ENCODE data around the gene UTP11.

Gene UTP11

GRCh38 chr1:38039331-38040088 is 27.0 kb downstream of the UTP11 start:
- intact Hi-C loops (cut with micrococcal nuclease): loop anchor here (10.0 kb wide), 1 partner anchor 545 kb away; no protein-coding TSS in a partner anchor
- H3K27me3 Mint-ChIP-seq: peaks cover 53% of the 10 kb centered on the region

DNA sequence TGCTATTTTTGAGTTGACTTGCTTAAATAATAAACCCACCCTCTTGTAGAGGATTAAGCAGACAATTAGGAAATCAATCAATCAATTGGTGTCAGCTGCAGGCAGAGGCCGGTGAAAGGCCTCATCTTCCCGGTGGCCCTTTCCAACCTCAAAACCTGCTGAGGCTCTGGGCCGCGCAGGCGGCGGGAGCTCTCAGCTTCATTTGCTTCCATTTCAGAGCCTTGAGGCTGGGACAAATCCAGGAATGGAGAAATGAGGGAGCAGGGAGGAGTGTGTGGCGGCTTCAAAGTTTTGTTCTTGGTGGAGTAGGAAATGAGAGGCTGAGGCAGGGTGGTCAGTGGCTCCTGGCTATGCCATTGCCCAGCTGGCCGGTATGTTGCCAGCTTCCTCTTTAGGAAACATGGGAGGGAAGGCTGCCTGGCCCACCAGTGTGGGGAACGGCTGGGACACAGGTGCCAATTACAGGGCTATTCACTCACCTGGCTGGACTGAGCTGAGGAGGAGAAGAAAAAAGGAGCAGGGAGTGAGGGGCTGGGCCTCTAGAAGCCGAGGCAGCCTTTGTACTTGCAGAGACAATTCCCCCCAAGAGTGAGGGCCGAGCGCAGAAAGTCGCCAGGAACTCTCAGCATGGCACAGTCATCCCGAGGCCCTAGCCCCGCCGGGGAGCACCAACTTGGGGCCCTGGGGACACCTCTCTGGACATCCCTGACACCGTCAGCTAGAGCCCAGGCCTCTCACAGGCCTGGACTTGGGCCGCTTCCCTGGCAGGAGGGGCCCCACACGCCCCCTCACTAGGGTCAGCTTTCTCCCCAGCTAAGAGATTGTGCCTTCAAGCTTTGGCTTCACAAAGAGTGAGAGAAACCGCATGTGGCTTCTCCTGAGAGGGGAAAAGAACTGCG is 29.7 kb downstream of the UTP11 start:
- Mint-ChIP-seq H3K4me3 (no peak overlapping the region), H3K9me3 (no peaks in the 10 kb centered on the region), H3K27ac (no peak overlapping the region), H3K4me1 (ENCODE audit: low read depth) (peaks cover 16% of the 10 kb centered on the region), H3K27me3 (peaks cover 68% of the 10 kb centered on the region), H3K36me3 (ENCODE audit: low read depth) (no peaks in the 10 kb centered on the region)
- intact Hi-C loops (cut with micrococcal nuclease): no loop called here

More at GRCh38 chr1:38039331-38040088, 27.0 kb downstream of the UTP11 start:
- H3K4me1 Mint-ChIP-seq (ENCODE audit: low read depth): peaks cover 6% of the 10 kb centered on the region
- no peak overlapping the region for H3K4me3 Mint-ChIP-seq
- no peak overlapping the region for H3K27ac Mint-ChIP-seq
- H3K9me3 Mint-ChIP-seq: no peaks in the 10 kb centered on the region
- no peaks in the 10 kb centered on the region for H3K36me3 Mint-ChIP-seq (ENCODE audit: low read depth)

GRCh38 chr1:38043036-38043747 is 30.7 kb downstream of the UTP11 start:
- Mint-ChIP-seq H3K36me3 (ENCODE audit: low read depth) (no peaks in the 10 kb centered on the region), H3K9me3 (no peaks in the 10 kb centered on the region), H3K4me1 (ENCODE audit: low read depth) (peaks cover 22% of the 10 kb centered on the region), H3K27me3 (peaks cover 78% of the 10 kb centered on the region), H3K27ac (no peak overlapping the region), H3K4me3 (no peak overlapping the region)
- intact Hi-C loops (cut with micrococcal nuclease): no loop called here

DNA sequence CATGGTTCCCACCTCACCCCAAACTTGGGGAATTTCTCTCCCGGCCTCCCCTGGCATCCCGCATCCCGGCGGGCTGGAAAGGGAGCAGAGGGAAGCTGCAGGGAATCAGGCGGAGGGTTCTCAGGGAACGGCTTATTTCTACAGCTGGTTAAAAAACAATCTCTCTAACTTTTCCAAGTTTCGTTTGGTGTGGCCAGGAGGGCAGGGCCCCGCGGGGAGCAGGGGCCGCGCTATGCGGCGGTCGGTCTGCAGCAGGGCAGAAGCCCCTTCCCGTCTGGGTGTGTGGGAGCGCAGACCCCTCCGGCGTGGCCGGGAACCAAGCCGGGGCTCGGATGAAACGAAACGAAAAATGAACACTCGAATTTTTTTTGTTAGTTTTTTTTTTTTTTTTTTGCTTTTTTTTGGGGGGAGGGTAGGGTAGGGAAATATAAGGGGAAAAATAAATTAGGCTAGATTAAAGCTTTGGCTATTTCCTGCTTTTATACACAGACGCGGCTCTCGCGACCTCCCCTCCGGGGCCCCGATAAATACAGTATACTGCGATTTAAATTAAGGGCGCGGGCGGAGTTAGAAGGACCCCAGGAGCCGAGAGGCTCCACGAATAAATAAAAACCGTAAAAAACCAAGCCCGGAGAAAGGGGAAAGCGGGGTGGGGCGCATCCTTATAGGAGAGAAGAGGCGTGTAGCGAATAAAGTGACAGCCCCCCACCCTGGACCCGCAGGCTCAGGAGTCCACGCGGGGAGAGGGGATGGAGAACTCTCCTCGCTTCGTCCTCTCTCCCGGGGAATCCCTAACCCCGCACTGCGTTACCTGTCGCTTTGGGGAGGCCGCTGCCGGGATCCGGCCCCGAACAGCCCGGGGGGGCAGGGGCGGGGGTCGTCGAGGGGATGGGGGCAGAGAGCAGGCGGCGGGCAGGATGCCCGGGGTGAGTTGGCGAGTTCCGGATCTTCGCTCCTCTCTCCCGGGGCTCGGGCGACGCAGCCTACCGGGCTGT is 32.0 kb downstream of the UTP11 start:
- H3K27me3 Mint-ChIP-seq: peaks cover 83% of the 10 kb centered on the region
- intact Hi-C loops (cut with micrococcal nuclease): no loop called here
- peak overlapping the region; percentile 35 for H3K4me3 Mint-ChIP-seq
- peaks cover 22% of the 10 kb centered on the region for H3K4me1 Mint-ChIP-seq (ENCODE audit: low read depth)
- H3K36me3 Mint-ChIP-seq (ENCODE audit: low read depth): no peaks in the 10 kb centered on the region
- no peaks in the 10 kb centered on the region for H3K9me3 Mint-ChIP-seq
- no peak overlapping the region for H3K27ac Mint-ChIP-seq

DNA sequence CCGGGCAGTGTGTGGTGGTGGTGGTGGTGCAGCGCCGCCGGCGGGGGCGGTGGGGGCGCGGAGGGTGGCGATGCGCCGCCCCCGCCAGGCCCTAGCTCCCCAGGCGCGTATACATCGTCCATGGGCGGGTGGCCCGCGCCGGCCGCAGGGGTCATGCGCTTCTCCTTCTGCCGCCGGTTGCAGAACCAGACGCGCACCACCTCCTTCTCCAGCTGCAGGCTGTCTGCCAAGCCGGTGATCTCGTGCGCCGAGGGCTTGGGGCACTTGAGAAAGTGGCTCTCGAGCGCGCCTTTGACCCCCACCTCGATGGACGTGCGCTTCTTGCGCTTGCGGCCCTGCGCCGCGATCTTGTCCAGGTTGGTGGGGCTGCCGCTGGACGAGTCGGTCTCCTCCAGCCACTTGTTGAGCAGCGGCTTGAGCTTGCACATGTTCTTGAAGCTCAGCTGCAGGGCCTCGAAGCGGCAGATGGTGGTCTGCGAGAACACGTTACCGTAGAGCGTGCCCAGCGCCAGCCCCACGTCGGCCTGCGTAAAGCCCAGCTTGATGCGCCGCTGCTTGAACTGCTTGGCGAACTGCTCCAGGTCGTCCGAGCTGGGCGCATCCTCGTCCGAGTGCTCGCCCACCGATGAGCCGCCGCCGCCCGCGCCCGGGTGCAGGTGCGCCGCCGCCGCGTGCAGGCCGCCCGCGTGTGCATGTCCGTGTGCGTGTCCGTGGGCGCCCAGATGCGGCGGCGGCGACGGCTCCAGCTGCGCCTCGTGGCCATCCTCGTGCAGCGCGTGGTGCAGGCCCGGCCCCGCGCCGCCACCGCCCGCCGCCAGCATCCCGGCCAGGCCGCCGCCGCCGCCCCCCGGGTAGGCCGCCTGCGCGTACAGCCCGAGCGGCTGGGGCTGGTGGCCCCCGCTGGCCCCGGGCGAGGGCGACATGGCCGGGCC is 33.1 kb downstream of the UTP11 start:
- intact Hi-C loops (cut with micrococcal nuclease): no loop called here
- peaks cover 22% of the 10 kb centered on the region for H3K4me1 Mint-ChIP-seq (ENCODE audit: low read depth)
- peaks cover 78% of the 10 kb centered on the region for H3K27me3 Mint-ChIP-seq
- no peaks in the 10 kb centered on the region for H3K36me3 Mint-ChIP-seq (ENCODE audit: low read depth)
- H3K9me3 Mint-ChIP-seq: no peaks in the 10 kb centered on the region
- no peak overlapping the region for H3K27ac Mint-ChIP-seq
- peak overlapping the region; percentile 8 for H3K4me3 Mint-ChIP-seq

GRCh38 chr1:38046333-38046883 is 33.9 kb downstream of the UTP11 start, which contains the start of gene POU3F1:
TSS of gene POU3F1 (minus strand) at chr1:38046793. CDS start at chr1:38046743, 50 bp downstream.
- H3K27ac Mint-ChIP-seq: no peak within 1 kb of the TSS
- peaks cover 72% of the 10 kb centered on the region for H3K27me3 Mint-ChIP-seq
- intact Hi-C loops (cut with micrococcal nuclease): no loop called here
- H3K36me3 Mint-ChIP-seq (ENCODE audit: low read depth): no peaks in the 10 kb centered on the region
- H3K9me3 Mint-ChIP-seq: no peaks in the 10 kb centered on the region
- peaks cover 22% of the 10 kb centered on the region for H3K4me1 Mint-ChIP-seq (ENCODE audit: low read depth)
- peak within 1 kb of the TSS; percentile 76 for H3K4me3 Mint-ChIP-seq

DNA sequence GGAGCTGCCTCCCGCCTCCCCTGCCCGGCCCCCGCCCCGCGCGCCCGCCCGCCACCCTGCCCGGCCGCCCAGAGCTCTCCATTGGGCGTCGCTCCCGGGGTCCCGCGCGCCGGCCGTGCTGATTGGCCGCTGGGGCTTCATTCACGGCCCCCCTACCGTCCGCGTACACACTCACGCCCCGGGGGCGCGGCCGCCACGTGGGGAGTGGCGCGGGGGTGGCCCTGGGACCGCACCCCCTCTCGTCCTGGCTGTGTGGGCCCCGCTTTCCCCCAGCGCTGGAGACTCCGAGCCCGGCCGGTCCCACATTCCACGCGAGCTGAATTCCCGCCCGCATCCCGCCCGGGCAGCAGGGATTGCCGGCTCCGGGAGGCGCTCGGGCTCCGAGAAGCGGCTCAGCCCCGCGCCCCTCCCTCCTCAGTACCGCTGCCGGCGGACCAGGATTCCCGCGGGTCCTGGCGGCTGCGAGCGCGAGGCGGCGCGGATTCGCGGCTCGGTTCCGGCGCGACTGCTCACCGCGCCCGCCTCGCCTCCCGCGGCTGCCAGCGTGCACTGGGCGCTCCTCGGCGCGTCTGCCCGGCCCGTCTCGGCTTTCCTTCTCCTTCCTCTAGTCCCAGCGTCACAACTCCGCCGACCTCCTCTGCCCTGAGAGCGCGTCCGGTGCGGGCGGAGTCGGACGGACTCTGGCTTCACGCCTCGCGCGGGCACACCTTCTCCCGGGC is 34.5 kb downstream of the UTP11 start:
- no peak overlapping the region for H3K27ac Mint-ChIP-seq
- intact Hi-C loops (cut with micrococcal nuclease): no loop called here
- H3K4me3 Mint-ChIP-seq: peak overlapping the region; percentile 76

GRCh38 chr1:38047603-38048141 is 35.1 kb downstream of the UTP11 start:
- Mint-ChIP-seq H3K9me3 (no peaks in the 10 kb centered on the region), H3K4me1 (ENCODE audit: low read depth) (peaks cover 22% of the 10 kb centered on the region), H3K27ac (no peak overlapping the region), H3K36me3 (ENCODE audit: low read depth) (no peaks in the 10 kb centered on the region), H3K27me3 (peaks cover 66% of the 10 kb centered on the region), H3K4me3 (peak overlapping the region; percentile 76)
- intact Hi-C loops (cut with micrococcal nuclease): no loop called here

More for the DNA sequence above, 34.5 kb downstream of the UTP11 start:
- peaks cover 70% of the 10 kb centered on the region for H3K27me3 Mint-ChIP-seq
- no peaks in the 10 kb centered on the region for H3K9me3 Mint-ChIP-seq
- no peaks in the 10 kb centered on the region for H3K36me3 Mint-ChIP-seq (ENCODE audit: low read depth)
- peaks cover 22% of the 10 kb centered on the region for H3K4me1 Mint-ChIP-seq (ENCODE audit: low read depth)

- peaks cover 61% of the 10 kb centered on the region for H3K27me3 Mint-ChIP-seq
- peaks cover 10% of the 10 kb centered on the region for H3K4me1 Mint-ChIP-seq (ENCODE audit: low read depth)
- no peak overlapping the region for H3K4me3 Mint-ChIP-seq
- H3K36me3 Mint-ChIP-seq (ENCODE audit: low read depth): no peaks in the 10 kb centered on the region
- intact Hi-C loops (cut with micrococcal nuclease): no loop called here
- no peaks in the 10 kb centered on the region for H3K9me3 Mint-ChIP-seq
- H3K27ac Mint-ChIP-seq: no peak overlapping the region
Measured at GRCh38 chr1:38050397-38051078, 38.0 kb downstream of the UTP11 start.

DNA sequence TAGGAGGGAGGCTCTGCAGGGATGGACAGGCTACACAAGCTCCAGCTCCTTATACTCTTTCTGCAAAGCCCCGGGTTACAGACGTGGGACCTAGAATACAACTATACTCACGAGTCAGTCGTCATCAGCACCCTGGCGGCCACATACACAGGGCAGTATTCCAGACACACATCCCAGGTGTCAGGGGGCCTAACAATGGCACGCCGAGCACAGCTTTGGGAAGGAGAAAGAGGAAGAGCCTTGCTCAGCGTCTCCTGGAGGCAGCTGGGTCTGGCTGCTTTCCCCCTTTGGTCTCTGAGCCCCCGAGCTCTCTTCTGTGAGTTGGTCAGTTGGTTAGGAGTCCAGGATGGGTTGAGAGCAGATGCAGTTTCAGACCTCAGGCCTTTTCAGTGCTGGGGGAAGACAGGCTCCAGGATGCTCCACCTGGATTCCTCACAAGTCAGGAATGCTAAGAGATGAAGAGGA is 38.6 kb downstream of the UTP11 start:
- peaks cover 8% of the 10 kb centered on the region for H3K4me1 Mint-ChIP-seq (ENCODE audit: low read depth)
- no peak overlapping the region for H3K27ac Mint-ChIP-seq
- no peak overlapping the region for H3K4me3 Mint-ChIP-seq
- intact Hi-C loops (cut with micrococcal nuclease): no loop called here
- H3K36me3 Mint-ChIP-seq (ENCODE audit: low read depth): no peaks in the 10 kb centered on the region
- no peaks in the 10 kb centered on the region for H3K9me3 Mint-ChIP-seq
- H3K27me3 Mint-ChIP-seq: peaks cover 59% of the 10 kb centered on the region
